PC-9 (cell line): ENCODE measurements around the gene ZNF516.

ENCODE experiments used
- CTCF ChIP-seq: fragments of 200-600 bp; sonication (generic); conservative IDR thresholded peaks from 2 replicates; pipeline ENCODE4 v1.6.1; 2017; ENCODE audit warnings: mixed run types, antibody characterized with exemption, mild to moderate bottlenecking, moderate library complexity
- EZH2 ChIP-seq: fragments of 200-600 bp; sonication (generic); IDR thresholded peaks from 2 replicates; pipeline ENCODE4 v1.8.0; 2017; ENCODE audit warnings: antibody characterized with exemption, low read depth

GRCh38 chr18:76446321-76447257 is 48.5 kb downstream of the ZNF516 start:
- TF ChIP-seq EZH2, result no peak
- TF ChIP-seq CTCF, result no peak
